DND-41 (cell line): ENCODE results near the gene LMO7.

Experiments used
- EZH2 ChIP-seq: IDR thresholded peaks from 3 replicates; pipeline ENCODE4 v1.6.1; 2012; ENCODE audit warnings: borderline replicate concordance, low read depth, mild to moderate bottlenecking, moderate library complexity, low read length, inconsistent platforms; ENCODE audit not compliant: severe bottlenecking
- TF ChIP-seq, protein P1 (sequence below): IDR thresholded peaks from 2 replicates; pipeline ENCODE4 v1.5.1; 2012; ENCODE audit warnings: borderline replicate concordance, low read length, moderate library complexity, mild to moderate bottlenecking; ENCODE audit not compliant: poor library complexity, severe bottlenecking; ENCODE audit errors: extremely low read depth

DNA sequence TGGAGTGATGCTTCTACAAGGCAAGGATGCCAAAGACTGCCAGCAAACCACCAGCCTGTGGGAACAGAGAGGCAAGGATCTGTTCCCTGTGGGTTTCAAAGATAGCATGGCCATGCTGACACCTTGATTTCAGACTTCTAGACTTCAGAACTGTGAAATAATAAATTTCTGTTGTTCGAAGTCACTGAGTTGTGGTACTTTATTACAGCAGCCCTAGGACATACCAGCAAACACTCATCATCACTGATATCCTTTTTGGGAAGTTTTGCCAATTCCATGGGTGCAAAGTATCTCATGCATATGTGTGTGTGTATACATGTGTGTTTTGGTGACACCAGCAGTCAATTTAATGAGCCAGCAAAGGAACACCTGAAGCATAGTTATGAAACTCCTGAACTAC, 21.0 kb downstream of the LMO7 start:
- no peak for TF ChIP-seq EZH2
- TF ChIP-seq, protein P1, sequence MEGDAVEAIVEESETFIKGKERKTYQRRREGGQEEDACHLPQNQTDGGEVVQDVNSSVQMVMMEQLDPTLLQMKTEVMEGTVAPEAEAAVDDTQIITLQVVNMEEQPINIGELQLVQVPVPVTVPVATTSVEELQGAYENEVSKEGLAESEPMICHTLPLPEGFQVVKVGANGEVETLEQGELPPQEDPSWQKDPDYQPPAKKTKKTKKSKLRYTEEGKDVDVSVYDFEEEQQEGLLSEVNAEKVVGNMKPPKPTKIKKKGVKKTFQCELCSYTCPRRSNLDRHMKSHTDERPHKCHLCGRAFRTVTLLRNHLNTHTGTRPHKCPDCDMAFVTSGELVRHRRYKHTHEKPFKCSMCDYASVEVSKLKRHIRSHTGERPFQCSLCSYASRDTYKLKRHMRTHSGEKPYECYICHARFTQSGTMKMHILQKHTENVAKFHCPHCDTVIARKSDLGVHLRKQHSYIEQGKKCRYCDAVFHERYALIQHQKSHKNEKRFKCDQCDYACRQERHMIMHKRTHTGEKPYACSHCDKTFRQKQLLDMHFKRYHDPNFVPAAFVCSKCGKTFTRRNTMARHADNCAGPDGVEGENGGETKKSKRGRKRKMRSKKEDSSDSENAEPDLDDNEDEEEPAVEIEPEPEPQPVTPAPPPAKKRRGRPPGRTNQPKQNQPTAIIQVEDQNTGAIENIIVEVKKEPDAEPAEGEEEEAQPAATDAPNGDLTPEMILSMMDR = no peak
